A673 (cell line): ENCODE data around the gene SYT11. TPM values are rescaled to one million over a fixed set of nuclear protein-coding genes. Genes with fewer than 3 reads are reported as not detected.
A peak's percentile ranks its signal among the peaks of the same experiment; 100 is the strongest.
"Not testable (repeated sequence)": the region's sequence is repeated elsewhere in the genome, so short reads cannot be mapped to it uniquely, and the experiment has no call there.

Experiments
- BruUV-seq: library from RNA; stranded (reverse); fragments of 400-500 nt; replicated peaks from 2 replicates; lab custom pipeline; 2021; lab: Mats Ljungman, UMichigan
- CTCF ChIA-PET: fragments of 300-600 bp; sonication (Branson Sonifier 250); formaldehyde crosslinking; loops from one replicate; lab custom pipeline; 2022; ENCODE audit warnings: antibody characterized with exemption; lab: Charles Lee
- POLR2A ChIA-PET: fragments of 300-600 bp; sonication (Branson Sonifier 250); formaldehyde crosslinking; loops from one replicate; lab custom pipeline; 2022; ENCODE audit warnings: antibody characterized with exemption; ENCODE audit not compliant: low non-redundant PET; lab: Charles Lee
- DNase-seq: peaks from one replicate; pipeline ENCODE4 v3.0.0-alpha.2; 2015; ENCODE audit warnings: low spot score
- H3K27ac ChIP-seq: fragments of 200-600 bp; sonication (generic); 2 replicates; pipeline ENCODE4 v1.5.1; 2016; ENCODE audit warnings: mixed run types, low read depth, mild to moderate bottlenecking, mixed read lengths, antibody characterized with exemption, low read length; ENCODE audit not compliant: poor library complexity, severe bottlenecking
- H3K27me3 ChIP-seq: fragments of 200-600 bp; sonication (generic); replicated peaks from 2 replicates; pipeline ENCODE4 v1.6.1; 2017; ENCODE audit warnings: mixed run types, low read depth, mild to moderate bottlenecking, mixed read lengths, antibody characterized with exemption, low read length; ENCODE audit not compliant: insufficient read depth, poor library complexity
- H3K36me3 ChIP-seq: fragments of 200-600 bp; sonication (generic); 2 replicates; pipeline ENCODE4 v1.6.1; 2016; ENCODE audit warnings: mixed run types, mild to moderate bottlenecking, mixed read lengths, antibody characterized with exemption, low read length; ENCODE audit not compliant: insufficient read depth, poor library complexity, severe bottlenecking
- H3K4me1 ChIP-seq: fragments of 200-600 bp; sonication (generic); 2 replicates; pipeline ENCODE4 v1.6.1; 2017; ENCODE audit warnings: mixed run types, mild to moderate bottlenecking, mixed read lengths, antibody characterized with exemption, low read length; ENCODE audit not compliant: insufficient read depth, poor library complexity, severe bottlenecking
- H3K4me3 ChIP-seq: fragments of 200-600 bp; sonication (generic); 2 replicates; pipeline ENCODE4 v1.5.1; 2016; ENCODE audit warnings: low read depth, mixed run types, mild to moderate bottlenecking, mixed read lengths, low read length; ENCODE audit not compliant: poor library complexity, severe bottlenecking
- H3K9me3 ChIP-seq: fragments of 200-600 bp; sonication (generic); 2 replicates; pipeline ENCODE4 v1.6.1; 2016; ENCODE audit warnings: mixed run types, low read depth, mild to moderate bottlenecking, mixed read lengths, antibody characterized with exemption, low read length; ENCODE audit not compliant: poor library complexity, severe bottlenecking
- CTCF ChIP-seq: fragments of 300-800, 200-600 bp; sonication (generic); conservative IDR thresholded peaks from 2 replicates; pipeline ENCODE4 v1.5.1; 2017; ENCODE audit warnings: low read depth, mild to moderate bottlenecking, antibody characterized with exemption, low read length, moderate library complexity, mixed read lengths
- EZH2 ChIP-seq: fragments of 200-600 bp; sonication (generic); IDR thresholded peaks from 2 replicates; pipeline ENCODE4 v1.6.1; 2017; ENCODE audit warnings: borderline replicate concordance, low read depth, mild to moderate bottlenecking, mixed read lengths, antibody characterized with exemption, low read length; ENCODE audit not compliant: poor library complexity, severe bottlenecking
- intact Hi-C: fragments of 100-400 bp; cut with micrococcal nuclease; formaldehyde crosslinking; loops from one replicate; pipeline ENCODE4 v1.10.0; 2022; ENCODE audit not compliant: unreplicated experiment
- total RNA-seq: library from RNA; stranded (reverse); gene quantifications from 2 replicates; pipeline ENCODE4 v1.2.3, GENCODE V29; 2021

SYT11 gene
- total RNA-seq, 1 experiment from 2014 or later = 10.2 TPM

DNA sequence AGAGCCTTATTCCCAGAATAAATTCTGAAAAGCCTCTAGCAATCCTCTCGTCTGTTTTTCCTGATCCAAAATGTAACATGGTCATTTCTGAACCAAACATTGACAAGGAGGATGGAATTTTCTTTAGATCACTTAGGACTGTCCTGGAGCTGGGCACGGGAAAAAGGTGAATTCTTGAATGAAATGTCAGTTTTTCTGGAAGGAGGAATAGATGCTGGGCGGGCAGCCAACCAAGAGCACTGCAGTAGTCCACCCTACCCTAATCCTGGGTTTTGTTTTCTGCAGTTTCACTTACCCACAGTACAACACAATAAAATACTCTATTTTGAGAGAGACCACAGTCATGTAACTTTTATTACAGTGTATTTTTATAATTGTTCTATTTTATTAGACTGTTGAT lies 30.9 kb downstream of the SYT11 start:
- peaks cover 15% of the 10 kb centered on the region for H3K4me1 ChIP-seq
- ChIA-PET POLR2A (no interaction called here), CTCF (no interaction called here)
- DNase-seq = no peak
- no TSS peak for BruUV-seq
- no peaks in the 10 kb centered on the region for H3K27me3 ChIP-seq
- no peak overlapping the region for H3K27ac ChIP-seq
- no peaks in the 10 kb centered on the region for H3K36me3 ChIP-seq
- no peaks in the 10 kb centered on the region for H3K9me3 ChIP-seq
- intact Hi-C loops = no loop called here
- TF ChIP-seq EZH2 (no peak), CTCF (no peak)
- no peak overlapping the region for H3K4me3 ChIP-seq

GRCh38 chr1:155892796-155893195 lies 33.4 kb downstream of the SYT11 start:
- H3K4me1 ChIP-seq = peaks cover 15% of the 10 kb centered on the region
- intact Hi-C loops = no loop called here

GRCh38 chr1:155893389-155894142 lies 34.2 kb downstream of the SYT11 start:
- ChIA-PET CTCF (interaction anchor here (1.2 kb wide), 1 partner anchor 173 kb away, joined by 4 read pairs; no protein-coding TSS in a partner anchor), POLR2A (interaction anchor here (0.6 kb wide), 1 partner anchor 63 kb away, joined by 3 read pairs; no protein-coding TSS in a partner anchor)
- no peaks in the 10 kb centered on the region for H3K9me3 ChIP-seq
- BruUV-seq = TSS peak; percentile 91
- peaks cover 18% of the 10 kb centered on the region for H3K4me1 ChIP-seq
- peak; percentile 89 for DNase-seq
- no peaks in the 10 kb centered on the region for H3K27me3 ChIP-seq
- H3K36me3 ChIP-seq = peaks cover 7% of the 10 kb centered on the region
- TF ChIP-seq CTCF = no peak
- intact Hi-C loops = no loop called here
- peak overlapping the region; percentile 70 for H3K27ac ChIP-seq
- H3K4me3 ChIP-seq = no peak overlapping the region

More at GRCh38 chr1:155892796-155893195, 33.4 kb downstream of the SYT11 start:
- CTCF ChIA-PET = interaction anchor here (1.2 kb wide), 1 partner anchor 174 kb away, joined by 4 read pairs; no protein-coding TSS in a partner anchor
- peak; percentile 12 for DNase-seq
- Histone ChIP-seq H3K9me3 (no peaks in the 10 kb centered on the region), H3K4me3 (no peak overlapping the region), H3K27ac (peak overlapping the region; percentile 70), H3K27me3 (no peaks in the 10 kb centered on the region), H3K36me3 (peaks cover 5% of the 10 kb centered on the region)
- no TSS peak for BruUV-seq
- POLR2A ChIA-PET = interaction anchor here (0.5 to 0.7 kb wide), 2 partner anchors 12 to 56 kb away, joined by 3 read pairs; no protein-coding TSS in a partner anchor
- TF ChIP-seq CTCF (no peak), EZH2 (no peak)

- Histone ChIP-seq H3K36me3 (peaks cover 27% of the 10 kb centered on the region), H3K4me1 (peaks cover 18% of the 10 kb centered on the region)
- H3K27me3 ChIP-seq, DNase-seq, H3K4me3 ChIP-seq, H3K27ac ChIP-seq, H3K9me3 ChIP-seq, BruUV-seq, CTCF ChIA-PET, intact Hi-C loops: not testable (repeated sequence)
- POLR2A ChIA-PET = interaction anchor here (0.6 kb wide), 1 partner anchor 65 kb away, joined by 3 read pairs; no protein-coding TSS in a partner anchor
These were observed 36.2 kb downstream of the SYT11 start for GRCh38 chr1:155895617-155896016.

- DNase-seq, H3K27ac ChIP-seq, H3K4me3 ChIP-seq, intact Hi-C loops, H3K27me3 ChIP-seq, CTCF ChIA-PET, BruUV-seq, H3K9me3 ChIP-seq, POLR2A ChIA-PET: not testable (repeated sequence)
- Histone ChIP-seq H3K36me3 (peaks cover 36% of the 10 kb centered on the region), H3K4me1 (peaks cover 18% of the 10 kb centered on the region)
These were observed 37.1 kb downstream of the SYT11 start for GRCh38 chr1:155896476-155896875.
